HEK293 (cell line): ENCODE measurements around the gene RABAC1.

Experiments
- CTCF ChIA-PET: fragments of 350-600 bp; formaldehyde crosslinking; extraction: SDS; loops from one replicate; lab custom pipeline; 2021; ENCODE audit warnings: antibody characterized with exemption; lab: Yijun Ruan, JAX
- POLR2A ChIA-PET: fragments of 300-600 bp; formaldehyde crosslinking; extraction: SDS; loops from one replicate; lab custom pipeline; 2020; ENCODE audit warnings: antibody characterized with exemption, inconsistent platforms; lab: Yijun Ruan, JAX
- H3K27ac ChIP-seq: fragments of 200-500 bp; sonication (Bioruptor generic); 2 replicates; pipeline ENCODE4 v1.5.1; 2014; ENCODE audit warnings: low read depth, low read length, control low read depth, inconsistent platforms; ENCODE audit errors: extremely low read depth
- H3K36me3 ChIP-seq, 2 experiments: fragments of 200-500 bp in 1 of 2; sonication (Bioruptor generic) in 1 of 2; 1 replicate in 1 of 2; 2 replicates in 1 of 2; pipeline ENCODE4 v1.5.1; 2014 to 2017; ENCODE audit warnings: inconsistent platforms in 2 of 2, low read length in 2 of 2; ENCODE audit not compliant: control insufficient read depth in 2 of 2, insufficient read depth in 1 of 2
- H3K4me1 ChIP-seq: fragments of 200-500 bp; sonication (Bioruptor generic); 2 replicates; pipeline ENCODE4 v1.5.1; 2014; ENCODE audit warnings: mild to moderate bottlenecking, low read length, inconsistent platforms; ENCODE audit not compliant: control insufficient read depth, insufficient read depth
- H3K4me3 ChIP-seq: 2 replicates; pipeline ENCODE4 v1.5.1; 2011; ENCODE audit warnings: low read depth, mild to moderate bottlenecking, control low read depth, low read length, moderate library complexity
- H3K9me3 ChIP-seq: fragments of 200-500 bp; sonication (Bioruptor generic); 2 replicates; pipeline ENCODE4 v1.5.1; 2014; ENCODE audit warnings: low read depth, low read length, inconsistent platforms; ENCODE audit not compliant: control insufficient read depth, insufficient read depth
- EGR2 ChIP-seq: fragments of 450-650 bp; formaldehyde crosslinking; IDR thresholded peaks from 2 replicates; pipeline ENCODE4 v1.5.1; 2016; ENCODE audit warnings: low read depth, missing biosample characterization, missing genetic modification characterization
- HIC1 ChIP-seq: fragments of 450-650 bp; formaldehyde crosslinking; IDR thresholded peaks from 2 replicates; pipeline ENCODE4 v1.5.1; 2016; ENCODE audit warnings: missing biosample characterization, missing genetic modification characterization
- INSM2 ChIP-seq: fragments of 450-650 bp; formaldehyde crosslinking; IDR thresholded peaks from 2 replicates; pipeline ENCODE4 v1.5.1; 2016; ENCODE audit warnings: missing biosample characterization, missing genetic modification characterization
- KLF8 ChIP-seq: fragments of 450-650 bp; formaldehyde crosslinking; IDR thresholded peaks from 2 replicates; pipeline ENCODE4 v1.5.1; 2016; ENCODE audit warnings: missing biosample characterization, missing genetic modification characterization
- REST ChIP-seq: fragments of 450-650 bp; formaldehyde crosslinking; IDR thresholded peaks from 2 replicates; pipeline ENCODE4 v1.5.1; 2016; ENCODE audit warnings: missing biosample characterization, missing genetic modification characterization
- SP2 ChIP-seq: fragments of 450-650 bp; formaldehyde crosslinking; IDR thresholded peaks from 2 replicates; pipeline ENCODE4 v1.5.1; 2016; ENCODE audit warnings: missing biosample characterization, missing genetic modification characterization
- TRIM28 ChIP-seq: IDR thresholded peaks from 2 replicates; pipeline ENCODE4 v1.6.1; 2011; ENCODE audit warnings: low read length, control low read depth, borderline replicate concordance
- WT1 ChIP-seq: fragments of 450-650 bp; formaldehyde crosslinking; IDR thresholded peaks from 2 replicates; pipeline ENCODE4 v1.5.1; 2016; ENCODE audit warnings: missing biosample characterization, missing genetic modification characterization
- ZBTB11 ChIP-seq: fragments of 450-650 bp; formaldehyde crosslinking; conservative IDR thresholded peaks from 2 replicates; pipeline ENCODE4 v1.5.1; 2016; ENCODE audit warnings: low read depth, missing biosample characterization, missing genetic modification characterization
- ZBTB17 ChIP-seq: fragments of 450-650 bp; formaldehyde crosslinking; IDR thresholded peaks from 2 replicates; pipeline ENCODE4 v1.5.1; 2016; ENCODE audit warnings: missing biosample characterization, missing genetic modification characterization
- ZBTB26 ChIP-seq: fragments of 450-650 bp; formaldehyde crosslinking; optimal IDR thresholded peaks from 2 replicates; pipeline ENCODE3; 2016; ENCODE audit warnings: missing biosample characterization, mild to moderate bottlenecking, missing genetic modification characterization
- ZBTB44 ChIP-seq: fragments of 450-650 bp; IDR thresholded peaks from 2 replicates; pipeline ENCODE4 v1.5.1; 2018; ENCODE audit warnings: missing biosample characterization, mild to moderate bottlenecking, missing genetic modification characterization
- ZBTB48 ChIP-seq: fragments of 450-650 bp; formaldehyde crosslinking; IDR thresholded peaks from 2 replicates; pipeline ENCODE4 v1.5.1; 2016; ENCODE audit warnings: missing biosample characterization, missing genetic modification characterization
- ZEB2 ChIP-seq: fragments of 450-650 bp; formaldehyde crosslinking; IDR thresholded peaks from 2 replicates; pipeline ENCODE4 v1.5.1; 2016; ENCODE audit warnings: missing biosample characterization, missing genetic modification characterization
- ZFHX2 ChIP-seq: fragments of 450-650 bp; formaldehyde crosslinking; conservative IDR thresholded peaks from 2 replicates; pipeline ENCODE4 v1.5.1; 2016; ENCODE audit warnings: missing biosample characterization, missing genetic modification characterization
- ZNF175 ChIP-seq: fragments of 450-650 bp; formaldehyde crosslinking; IDR thresholded peaks from 2 replicates; pipeline ENCODE4 v1.5.1; 2016; ENCODE audit warnings: missing biosample characterization, missing genetic modification characterization
- ZNF221 ChIP-seq: fragments of 450-650 bp; formaldehyde crosslinking; IDR thresholded peaks from 2 replicates; pipeline ENCODE4 v1.5.1; 2017; ENCODE audit warnings: missing biosample characterization, missing genetic modification characterization, borderline replicate concordance
- ZNF23 ChIP-seq: fragments of 450-650 bp; formaldehyde crosslinking; IDR thresholded peaks from 2 replicates; pipeline ENCODE4 v1.5.1; 2016; ENCODE audit warnings: missing biosample characterization, missing genetic modification characterization, borderline replicate concordance
- ZNF24 ChIP-seq: fragments of 450-650 bp; formaldehyde crosslinking; IDR thresholded peaks from 2 replicates; pipeline ENCODE4 v1.5.1; 2016; ENCODE audit warnings: missing biosample characterization, missing genetic modification characterization
- ZNF341 ChIP-seq: fragments of 450-650 bp; formaldehyde crosslinking; IDR thresholded peaks from 2 replicates; pipeline ENCODE4; 2016; ENCODE audit warnings: low read depth, missing biosample characterization, missing genetic modification characterization
- ZNF416 ChIP-seq: fragments of 450-650 bp; formaldehyde crosslinking; IDR thresholded peaks from 2 replicates; pipeline ENCODE4 v1.5.1; 2016; ENCODE audit warnings: missing biosample characterization, missing genetic modification characterization

The RABAC1 gene

GRCh38 chr19:41959056-41960053 is at the start of gene RABAC1:
TSS of gene RABAC1 (minus strand) at chr19:41959321. CDS start at chr19:41959292, 29 bp downstream.
- ChIA-PET CTCF (interaction anchor here (0.6 to 4.4 kb wide), 13 partner anchors 9 to 441 kb away, joined by 3 to 73 read pairs (median 4); partner anchors contain the start of gene CD79A), POLR2A (interaction anchor here (0.6 to 4.3 kb wide), 17 partner anchors 20 to 914 kb away, joined by 3 to 56 read pairs (median 3); partner anchors contain the start of genes RPS19 and ZNF574)
- Histone ChIP-seq H3K4me3 (peak within 1 kb of the TSS; percentile 66), H3K9me3 (no peaks in the 10 kb centered on the region), H3K4me1 (peaks cover 10% of the 10 kb centered on the region), H3K36me3 (peaks cover 18 to 20% of the 10 kb centered on the region in 2 experiments; a peak in 2 of 3 replicates), H3K27ac (peak within 1 kb of the TSS; percentile 90)
- TF ChIP-seq ZNF23 (tag by site-specific recombination) (no peak), ZNF416 (tag by site-specific recombination) (no peak), ZBTB11 (tag by site-specific recombination) (peak; percentile 23; the same call in 1 of the 2 replicates), ZBTB17 (peak; percentile 70; the same call in 1 of the 2 replicates), HIC1 (tag by site-specific recombination) (no peak), ZBTB26 (tag by site-specific recombination) (peak; percentile 52), ZBTB44 (0 out of 2 replicates have a peak, but pooled peaks have one; percentile 52), ZEB2 (tag by site-specific recombination) (peak; percentile 87), EGR2 (tag by site-specific recombination) (peak; percentile 72; the same call in 1 of the 2 replicates), ZNF24 (tag by site-specific recombination) (peak; percentile 60; the same call in 1 of the 2 replicates), ZNF175 (tag by site-specific recombination) (no peak), REST (tag by site-specific recombination) (peak; percentile 9; the same call in 1 of the 2 replicates), SP2 (tag by site-specific recombination) (peak; percentile 63), WT1 (tag by site-specific recombination) (0 out of 2 replicates have a peak, but pooled peaks have one; percentile 8), TRIM28 (no peak), INSM2 (tag by site-specific recombination) (no peak), ZBTB48 (tag by site-specific recombination) (peak; percentile 42; the same call in 1 of the 2 replicates), KLF8 (tag by site-specific recombination) (peak; percentile 99), ZNF341 (tag by site-specific recombination) (peak; percentile 13; the same call in 1 of the 2 replicates), ZFHX2 (tag by site-specific recombination) (peak; percentile 76), ZNF221 (tag by site-specific recombination) (no peak)
